ENCODE data around the gene MYH15.

- no peak for TF ChIP-seq ZNF274 (IDR thresholded peaks at IDR 0.05; ENCODE audit: borderline replicate concordance, extremely low read depth, low read length)
- TF ChIP-seq FOSL1 (IDR thresholded peaks at IDR 0.05; ENCODE audit: insufficient read depth, low read depth, low read length) = no peak
- TF ChIP-seq, protein P1, sequence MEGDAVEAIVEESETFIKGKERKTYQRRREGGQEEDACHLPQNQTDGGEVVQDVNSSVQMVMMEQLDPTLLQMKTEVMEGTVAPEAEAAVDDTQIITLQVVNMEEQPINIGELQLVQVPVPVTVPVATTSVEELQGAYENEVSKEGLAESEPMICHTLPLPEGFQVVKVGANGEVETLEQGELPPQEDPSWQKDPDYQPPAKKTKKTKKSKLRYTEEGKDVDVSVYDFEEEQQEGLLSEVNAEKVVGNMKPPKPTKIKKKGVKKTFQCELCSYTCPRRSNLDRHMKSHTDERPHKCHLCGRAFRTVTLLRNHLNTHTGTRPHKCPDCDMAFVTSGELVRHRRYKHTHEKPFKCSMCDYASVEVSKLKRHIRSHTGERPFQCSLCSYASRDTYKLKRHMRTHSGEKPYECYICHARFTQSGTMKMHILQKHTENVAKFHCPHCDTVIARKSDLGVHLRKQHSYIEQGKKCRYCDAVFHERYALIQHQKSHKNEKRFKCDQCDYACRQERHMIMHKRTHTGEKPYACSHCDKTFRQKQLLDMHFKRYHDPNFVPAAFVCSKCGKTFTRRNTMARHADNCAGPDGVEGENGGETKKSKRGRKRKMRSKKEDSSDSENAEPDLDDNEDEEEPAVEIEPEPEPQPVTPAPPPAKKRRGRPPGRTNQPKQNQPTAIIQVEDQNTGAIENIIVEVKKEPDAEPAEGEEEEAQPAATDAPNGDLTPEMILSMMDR (IDR thresholded peaks at IDR 0.05; ENCODE audit: control extremely low read depth in 1 of 3, insufficient read depth in 1 of 3, low read depth in 1 of 3, low read length in 3 of 3) = no peak
- TF ChIP-seq SIN3A (conservative IDR thresholded peaks at IDR 0.05 in 1 of 2, IDR thresholded peaks at IDR 0.05 in 1 of 2; ENCODE audit: low read depth in 1 of 2, low read length in 2 of 2) = no peak
- no peak for TF ChIP-seq RFX5 (IDR thresholded peaks at IDR 0.05; ENCODE audit: borderline replicate concordance, low read depth, low read length)
- TF ChIP-seq POLR2AphosphoS5 (IDR thresholded peaks at IDR 0.05; ENCODE audit: low read depth, low read length) = no peak
- TF ChIP-seq HDAC6 (IDR thresholded peaks at IDR 0.05; ENCODE audit: low read depth, low read length) = no peak
- TF ChIP-seq CHD2 (IDR thresholded peaks at IDR 0.05; ENCODE audit: low read length) = no peak
- TF ChIP-seq SIRT6 (IDR thresholded peaks at IDR 0.05; ENCODE audit: low read length) = no peak
- no peak for TF ChIP-seq PHF8 (conservative IDR thresholded peaks at IDR 0.05; ENCODE audit: low read depth, low read length)
- no peak for TF ChIP-seq SP2 (IDR thresholded peaks at IDR 0.05; ENCODE audit: low read length)
- no peak for TF ChIP-seq EP300 (IDR thresholded peaks at IDR 0.05; ENCODE audit: borderline replicate concordance in 1 of 2, low read depth in 2 of 2, low read length in 2 of 2)
- TF ChIP-seq SIX5 (IDR thresholded peaks at IDR 0.05; ENCODE audit: low read depth, low read length) = no peak
- TF ChIP-seq JUND (IDR thresholded peaks at IDR 0.05; ENCODE audit: low read length) = no peak
Measured at GRCh38 chr3:108406063-108406660, 104.2 kb downstream of the MYH15 start.
